ENCODE results near the gene PCCA.

DNA sequence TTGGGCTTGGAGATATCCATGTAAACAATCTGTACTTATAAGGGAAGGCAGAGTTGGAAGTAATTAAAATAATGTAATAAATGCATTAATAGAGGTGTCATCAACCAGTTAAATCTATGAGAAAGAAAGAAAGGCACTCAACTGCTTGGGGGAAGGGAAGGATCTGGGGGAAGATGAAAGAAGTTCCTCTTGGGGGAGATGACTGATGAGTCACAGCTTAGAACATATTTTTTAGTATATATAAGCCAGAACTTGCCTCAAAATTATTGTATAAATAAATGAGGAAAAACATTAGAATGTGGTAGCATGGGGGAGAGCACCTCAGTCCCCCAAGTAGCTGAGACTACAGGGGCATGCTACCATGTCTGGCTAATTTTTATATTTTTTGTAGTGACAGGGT, 293.9 kb downstream of the PCCA start:
- TF ChIP-seq ZNF8 (CRISPR knock-in tag; IDR thresholded peaks at IDR 0.05) (no peak), PATZ1 (CRISPR knock-in tag; IDR thresholded peaks at IDR 0.05; ENCODE audit: borderline replicate concordance) (no peak), ESRRG (CRISPR knock-in tag; IDR thresholded peaks at IDR 0.05) (no peak)

Data from SK-N-SH treated with all-trans-retinoic acid at 6 μM for 48 hours (cell line).